Skeletal muscle tissue (tissue), 4 donors: ENCODE data around the gene RNH1. TPM values are rescaled to one million over a fixed set of nuclear protein-coding genes. Genes with fewer than 3 reads are reported as not detected.

Experiments used
- H3K27ac ChIP-seq: one replicate; pipeline ENCODE4 v1.7.0; 2013; ENCODE audit warnings: mild to moderate bottlenecking, low read depth, low read length, inconsistent platforms
- H3K27me3 ChIP-seq, 3 donors: one replicate each; pipeline ENCODE4 v1.7.0; 2013; ENCODE audit warnings: low read length in 3 of 3; ENCODE audit not compliant: control insufficient read depth in 3 of 3, insufficient read depth in 3 of 3
- H3K36me3 ChIP-seq, 3 donors: one replicate each; pipeline ENCODE4 v1.7.0; 2013; ENCODE audit warnings: low read length in 3 of 3; ENCODE audit not compliant: control insufficient read depth in 3 of 3, insufficient read depth in 3 of 3
- H3K4me1 ChIP-seq, 3 donors: one replicate each; pipeline ENCODE4 v1.7.0; 2013; ENCODE audit warnings: low read length in 3 of 3, mild to moderate bottlenecking in 3 of 3; ENCODE audit not compliant: control insufficient read depth in 3 of 3, insufficient read depth in 3 of 3
- H3K4me3 ChIP-seq, 3 donors: one replicate each; pipeline ENCODE4 v1.7.0; 2013; ENCODE audit warnings: low read length in 3 of 3
- H3K9ac ChIP-seq, 3 donors: one replicate each; pipeline ENCODE4 v1.7.0; 2013; ENCODE audit warnings: low read length in 3 of 3, mild to moderate bottlenecking in 3 of 3, moderate library complexity in 2 of 3, low read depth in 1 of 3
- H3K9me3 ChIP-seq, 3 donors: one replicate each; pipeline ENCODE4 v1.7.0; 2013; ENCODE audit warnings: low read length in 3 of 3; ENCODE audit not compliant: control insufficient read depth in 3 of 3
- total RNA-seq: library from RNA; depleted of rRNA; stranded (reverse); fragments of >200 nt; gene quantifications from one replicate; pipeline ENCODE4 v1.2.3, GENCODE V29; 2014
- donor health status: Osteomylitis.

RNH1 gene
- total RNA-seq, 1 donor from 2014 or later, result 84.5 TPM

- Histone ChIP-seq H3K36me3 (peaks cover 24 to 35% (median 32%) of the 10 kb centered on the region in 3 donors), H3K27me3 (no peaks in the 10 kb centered on the region), H3K4me1 (peaks cover 0 to 7% (median 4%) of the 10 kb centered on the region in 3 donors), H3K9me3 (no peaks in the 10 kb centered on the region), H3K4me3 (no peak overlapping the region), H3K9ac (no peak overlapping the region), H3K27ac (no peak overlapping the region)
Measured at GRCh38 chr11:490930-491260, 16.1 kb downstream of the RNH1 start.

DNA sequence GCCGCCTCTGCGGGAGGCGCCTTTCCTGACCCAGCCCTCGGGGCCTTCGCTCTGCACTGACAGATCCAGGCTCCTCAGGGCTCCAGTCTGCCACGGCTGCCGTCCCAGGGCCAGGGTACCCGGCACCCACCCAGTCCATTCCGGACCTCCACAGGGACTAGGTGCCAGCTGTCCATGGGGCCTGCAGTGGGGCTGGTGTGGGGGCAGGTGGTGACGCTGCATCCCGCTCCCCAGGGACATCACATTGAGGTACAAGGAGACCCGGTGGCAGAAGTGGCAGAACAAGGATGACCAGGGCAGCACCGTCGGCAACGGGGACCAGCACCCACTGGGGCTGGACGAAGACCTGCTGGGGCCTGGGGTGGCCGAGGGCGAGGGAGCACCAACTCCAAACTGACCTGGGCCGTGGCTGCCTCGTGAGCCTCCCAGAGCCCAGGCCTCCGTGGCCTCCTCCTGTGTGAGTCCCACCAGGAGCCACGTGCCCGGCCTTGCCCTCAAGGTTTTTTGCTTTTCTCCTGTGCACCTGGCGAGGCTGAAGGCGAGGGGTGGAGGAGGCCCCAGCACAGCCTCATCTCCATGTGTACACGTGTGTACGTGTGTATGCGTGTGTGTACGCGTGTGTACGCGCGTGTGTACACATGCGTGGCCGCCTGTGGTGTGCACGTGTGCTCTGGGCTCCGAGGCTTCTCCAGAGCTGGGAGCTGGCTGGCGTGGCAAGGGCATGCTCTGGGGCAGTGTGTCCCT is 16.7 kb downstream of the RNH1 start:
- Histone ChIP-seq H3K9me3 (no peaks in the 10 kb centered on the region), H3K27me3 (no peaks in the 10 kb centered on the region), H3K4me1 (peaks cover 0 to 4% (median 3%) of the 10 kb centered on the region in 3 donors), H3K27ac (no peak overlapping the region), H3K4me3 (no peak overlapping the region), H3K36me3 (peaks cover 21 to 33% (median 29%) of the 10 kb centered on the region in 3 donors), H3K9ac (no peak overlapping the region)

- no peaks in the 10 kb centered on the region for H3K27me3 ChIP-seq
- H3K9me3 ChIP-seq, result no peaks in the 10 kb centered on the region
- no peaks in the 10 kb centered on the region for H3K4me1 ChIP-seq
- H3K36me3 ChIP-seq, result peaks cover 16 to 30% (median 29%) of the 10 kb centered on the region in 3 donors
- H3K9ac ChIP-seq, result no peak overlapping the region
- no peak overlapping the region for H3K27ac ChIP-seq
- no peak overlapping the region for H3K4me3 ChIP-seq
Measured at GRCh38 chr11:489610-490185, 17.3 kb downstream of the RNH1 start.

DNA sequence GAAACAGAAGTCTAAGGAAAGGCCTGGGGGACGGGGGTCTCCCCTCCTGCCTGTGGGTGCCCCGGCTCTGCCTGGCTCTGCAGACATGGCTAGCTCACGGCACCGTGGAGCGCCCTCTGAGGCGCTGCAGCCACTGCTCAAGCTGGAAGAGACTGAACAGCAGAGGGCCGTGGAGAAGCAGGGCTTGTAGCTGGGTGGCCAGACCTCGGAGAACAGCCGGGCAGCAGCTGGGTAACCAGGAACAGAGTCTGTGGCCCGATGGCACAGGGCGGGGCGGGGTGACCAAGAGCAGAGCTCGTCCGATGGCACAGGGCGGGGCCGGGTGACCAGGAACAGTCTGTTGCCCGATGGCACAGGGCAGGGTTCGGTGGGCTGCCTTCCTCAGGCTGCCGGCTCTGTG is 18.1 kb downstream of the RNH1 start:
- Histone ChIP-seq H3K27ac (no peak overlapping the region), H3K36me3 (peaks cover 9 to 24% (median 24%) of the 10 kb centered on the region in 3 donors)

DNA sequence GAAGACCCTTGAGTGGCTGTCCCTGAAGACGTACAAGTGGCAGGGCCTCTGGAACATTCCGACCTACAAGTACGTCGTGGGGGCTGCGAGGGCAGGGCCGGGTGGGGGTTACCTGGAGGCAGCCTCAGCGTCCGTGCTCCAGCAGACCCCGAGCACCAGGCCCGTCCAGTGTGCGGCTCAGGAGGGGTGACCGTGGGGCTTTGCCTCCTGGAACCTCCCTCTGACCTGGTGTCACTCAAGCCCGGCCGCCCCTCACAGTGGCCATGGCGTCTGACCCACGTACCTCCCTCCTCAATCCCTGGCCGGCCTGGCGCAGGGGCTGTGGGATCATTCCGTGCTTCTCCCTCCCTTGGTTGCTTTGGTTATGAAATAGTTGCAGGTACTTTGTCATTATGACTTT is 18.5 kb downstream of the RNH1 start:
- H3K4me1 ChIP-seq, result no peaks in the 10 kb centered on the region
- no peaks in the 10 kb centered on the region for H3K27me3 ChIP-seq
- no peak overlapping the region for H3K27ac ChIP-seq
- no peak overlapping the region for H3K4me3 ChIP-seq
- peaks cover 9 to 22% (median 21%) of the 10 kb centered on the region in 3 donors for H3K36me3 ChIP-seq
- H3K9ac ChIP-seq, result no peak overlapping the region
- H3K9me3 ChIP-seq, result no peaks in the 10 kb centered on the region

More for the DNA sequence above, 18.1 kb downstream of the RNH1 start:
- Histone ChIP-seq H3K4me3 (no peak overlapping the region), H3K9me3 (no peaks in the 10 kb centered on the region), H3K27me3 (no peaks in the 10 kb centered on the region), H3K9ac (no peak overlapping the region), H3K4me1 (no peaks in the 10 kb centered on the region)

DNA sequence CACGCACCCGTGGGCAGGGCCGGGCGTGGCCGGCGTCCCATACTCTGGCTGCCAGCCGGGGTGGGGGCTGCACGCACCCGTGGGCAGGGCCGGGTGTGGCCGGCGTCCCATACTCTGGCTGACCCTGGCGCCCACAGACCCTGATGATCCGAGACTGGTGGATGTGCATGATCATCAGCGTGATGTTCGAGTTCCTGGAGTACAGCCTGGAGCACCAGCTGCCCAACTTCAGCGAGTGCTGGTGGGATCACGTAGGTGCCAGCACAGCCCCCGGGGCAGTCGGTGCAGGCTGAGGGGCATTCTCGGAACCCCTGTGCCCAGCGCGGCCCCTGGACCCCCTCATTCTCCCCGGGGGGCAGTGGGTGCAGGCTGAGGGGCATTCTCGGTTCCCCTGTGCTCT is 19.0 kb downstream of the RNH1 start:
- no peak overlapping the region for H3K4me3 ChIP-seq
- no peaks in the 10 kb centered on the region for H3K4me1 ChIP-seq
- no peaks in the 10 kb centered on the region for H3K27me3 ChIP-seq
- H3K27ac ChIP-seq, result no peak overlapping the region
- H3K9me3 ChIP-seq, result no peaks in the 10 kb centered on the region
- peaks cover 9 to 20% (median 19%) of the 10 kb centered on the region in 3 donors for H3K36me3 ChIP-seq
- no peak overlapping the region for H3K9ac ChIP-seq

- no peaks in the 10 kb centered on the region for H3K27me3 ChIP-seq
- H3K4me3 ChIP-seq, result no peak overlapping the region
- no peak overlapping the region for H3K27ac ChIP-seq
- H3K36me3 ChIP-seq, result peaks cover 9 to 20% (median 16%) of the 10 kb centered on the region in 3 donors
- no peak overlapping the region for H3K9ac ChIP-seq
- no peaks in the 10 kb centered on the region for H3K4me1 ChIP-seq
- H3K9me3 ChIP-seq, result no peaks in the 10 kb centered on the region
Measured at GRCh38 chr11:487571-488021, 19.4 kb downstream of the RNH1 start.

DNA sequence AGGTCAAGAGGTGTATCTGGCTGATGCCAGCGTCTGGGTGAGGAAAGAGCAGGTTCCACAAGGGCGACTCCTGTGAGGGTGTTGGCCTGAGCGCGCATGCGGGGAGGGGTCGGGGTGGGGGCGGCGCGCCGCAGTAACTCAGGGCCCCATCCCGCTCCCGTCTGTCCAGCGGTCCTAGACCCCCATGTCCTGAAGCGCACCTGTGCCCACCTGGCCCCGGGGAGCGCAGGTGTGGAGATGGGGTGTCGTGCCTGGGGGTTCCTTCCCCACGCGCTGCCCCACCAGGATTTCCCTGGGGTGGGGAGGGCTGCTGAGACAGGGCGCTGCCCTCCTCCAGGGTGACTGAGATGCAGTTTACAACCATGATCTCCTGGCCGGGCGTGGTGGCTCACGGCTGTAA is 20.9 kb downstream of the RNH1 start:
- Histone ChIP-seq H3K4me3 (no peak overlapping the region), H3K36me3 (peaks cover 7 to 20% (median 13%) of the 10 kb centered on the region in 3 donors), H3K9ac (no peak overlapping the region), H3K27ac (no peak overlapping the region), H3K27me3 (no peaks in the 10 kb centered on the region), H3K4me1 (no peaks in the 10 kb centered on the region), H3K9me3 (no peaks in the 10 kb centered on the region)

DNA sequence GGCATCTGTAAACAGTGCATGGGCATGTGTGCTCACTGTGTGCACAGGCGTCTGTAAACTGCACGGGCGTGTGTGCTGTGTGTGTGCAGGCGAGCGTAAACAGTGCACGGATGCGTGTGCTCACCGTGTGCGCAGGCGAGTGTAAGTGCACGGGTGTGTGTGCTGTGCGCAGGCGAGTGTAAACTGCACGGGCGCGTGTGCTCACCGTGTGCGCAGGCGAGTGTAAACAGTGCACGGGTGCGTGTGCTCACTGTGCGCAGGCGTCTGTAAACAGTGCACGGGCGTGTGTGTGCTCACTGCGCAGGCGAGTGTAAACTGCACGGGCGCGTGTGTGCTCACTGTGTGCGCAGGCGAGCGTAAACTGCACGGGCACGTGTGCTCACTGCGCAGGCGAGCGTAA is 22.4 kb downstream of the RNH1 start:
- H3K9me3 ChIP-seq, result no peaks in the 10 kb centered on the region
- H3K9ac ChIP-seq, result no peak overlapping the region
- no peak overlapping the region for H3K27ac ChIP-seq
- H3K4me3 ChIP-seq, result no peak overlapping the region
- no peaks in the 10 kb centered on the region for H3K27me3 ChIP-seq
- H3K36me3 ChIP-seq, result peaks cover 0 to 5% (median 2%) of the 10 kb centered on the region in 3 donors
- H3K4me1 ChIP-seq, result no peaks in the 10 kb centered on the region

- Histone ChIP-seq H3K9ac (no peak overlapping the region), H3K36me3 (peaks cover 0 to 3% (median 2%) of the 10 kb centered on the region in 3 donors), H3K27me3 (no peaks in the 10 kb centered on the region), H3K4me1 (no peaks in the 10 kb centered on the region), H3K27ac (no peak overlapping the region), H3K4me3 (no peak overlapping the region), H3K9me3 (no peaks in the 10 kb centered on the region)
Measured at GRCh38 chr11:479311-479710, 27.7 kb downstream of the RNH1 start.
